Right atrium auricular region (tissue), 2 donors: Measurements from ENCODE around the gene TENT4B. TPM values are rescaled to one million over a fixed set of nuclear protein-coding genes. Genes with fewer than 3 reads are reported as not detected.

Source experiments
- DNase-seq: peaks from one replicate; pipeline ENCODE4 v3.0.0-alpha.2; 2019; ENCODE audit warnings: low spot score
- H3K27ac ChIP-seq, 2 donors: fragments of 200-600 bp; sonication (generic); 1 replicate in 1 of 2; 2 replicates in 1 of 2; pipeline ENCODE4 v1.5.1; 2016 to 2019
- H3K27me3 ChIP-seq, 2 donors: fragments of 200-600 bp; sonication (generic); one replicate each; pipeline versions ENCODE4 v1.5.1 to v1.6.0; 2017 to 2019
- H3K36me3 ChIP-seq: fragments of 200-600 bp; sonication (generic); one replicate; pipeline ENCODE4 v1.5.1; 2016
- H3K4me1 ChIP-seq, 2 donors: fragments of 200-600 bp; sonication (generic); one replicate each; pipeline versions ENCODE4 v1.5.1 to v1.6.0; 2017 to 2019
- H3K4me3 ChIP-seq, 2 donors: fragments of 200-600 bp; sonication (generic); 1 replicate in 1 of 2; 2 replicates in 1 of 2; pipeline ENCODE4 v1.5.1; 2017 to 2019; ENCODE audit warnings: mild to moderate bottlenecking in 1 of 2, moderate library complexity in 1 of 2
- H3K9me3 ChIP-seq, 2 donors: fragments of 200-600 bp; sonication (generic); one replicate each; pipeline ENCODE4 v1.5.1; 2019
- CTCF ChIP-seq, 2 donors: fragments of 200-600 bp; sonication (generic); IDR thresholded peaks; one replicate each; pipeline ENCODE4 v1.5.1; 2019; ENCODE audit warnings: antibody characterized with exemption in 2 of 2
- total RNA-seq, 2 donors: library from RNA; depleted of rRNA; stranded (reverse); fragments of >200 nt; gene quantifications; one replicate each; pipeline ENCODE4 v1.1.0, GENCODE V29; 2016

The TENT4B gene
- total RNA-seq, 2 donors from 2014 or later = 5.0 to 6.1 TPM

GRCh38 chr16:50252082-50252611 lies 99.0 kb downstream of the TENT4B start:
- Histone ChIP-seq H3K4me3 (no peak overlapping the region), H3K27me3 (no peaks in the 10 kb centered on the region), H3K36me3 (no peaks in the 10 kb centered on the region), H3K4me1 (no peaks in the 10 kb centered on the region), H3K27ac (no peak overlapping the region), H3K9me3 (no peaks in the 10 kb centered on the region)
- DNase-seq = peak; percentile 57
- TF ChIP-seq CTCF (IDR thresholded peaks at IDR 0.05) = no peak

- peak; percentile 63 for DNase-seq
- no peak overlapping the region for H3K4me3 ChIP-seq
- TF ChIP-seq CTCF (IDR thresholded peaks at IDR 0.05) = no peak
- peak overlapping the region in 1 of 2 donors; percentile 3 for H3K27ac ChIP-seq
- no peaks in the 10 kb centered on the region for H3K36me3 ChIP-seq
- H3K4me1 ChIP-seq = no peaks in the 10 kb centered on the region
- H3K27me3 ChIP-seq = no peaks in the 10 kb centered on the region
- H3K9me3 ChIP-seq = no peaks in the 10 kb centered on the region
Measured at GRCh38 chr16:50252874-50253513, 99.9 kb downstream of the TENT4B start.

- no peaks in the 10 kb centered on the region for H3K27me3 ChIP-seq
- H3K9me3 ChIP-seq = no peaks in the 10 kb centered on the region
- no peaks in the 10 kb centered on the region for H3K4me1 ChIP-seq
- H3K4me3 ChIP-seq = no peak overlapping the region
- no peaks in the 10 kb centered on the region for H3K36me3 ChIP-seq
- DNase-seq = peak; percentile 55
- TF ChIP-seq CTCF (IDR thresholded peaks at IDR 0.05) = no peak
- no peak overlapping the region for H3K27ac ChIP-seq
Measured at GRCh38 chr16:50253514-50253910, 100.4 kb downstream of the TENT4B start.

- H3K27ac ChIP-seq = no peak overlapping the region
Measured at GRCh38 chr16:50254072-50254471, 101.0 kb downstream of the TENT4B start.

GRCh38 chr16:50255538-50255937 lies 102.4 kb downstream of the TENT4B start:
- no peak for TF ChIP-seq CTCF (IDR thresholded peaks at IDR 0.05)
- Histone ChIP-seq H3K4me3 (no peak overlapping the region), H3K4me1 (peaks cover 0 to 8% of the 10 kb centered on the region in 2 donors), H3K27ac (no peak overlapping the region), H3K9me3 (no peaks in the 10 kb centered on the region), H3K36me3 (no peaks in the 10 kb centered on the region), H3K27me3 (no peaks in the 10 kb centered on the region)
- no peak for DNase-seq

More at GRCh38 chr16:50254072-50254471, 101.0 kb downstream of the TENT4B start:
- Histone ChIP-seq H3K9me3 (no peaks in the 10 kb centered on the region), H3K4me1 (no peaks in the 10 kb centered on the region), H3K36me3 (no peaks in the 10 kb centered on the region), H3K27me3 (no peaks in the 10 kb centered on the region), H3K4me3 (no peak overlapping the region)
- no peak for DNase-seq
- no peak for TF ChIP-seq CTCF (IDR thresholded peaks at IDR 0.05)

GRCh38 chr16:50256604-50257003 lies 103.5 kb downstream of the TENT4B start:
- no peaks in the 10 kb centered on the region for H3K36me3 ChIP-seq
- no peaks in the 10 kb centered on the region for H3K27me3 ChIP-seq
- no peaks in the 10 kb centered on the region for H3K9me3 ChIP-seq
- peaks cover 0 to 12% of the 10 kb centered on the region in 2 donors for H3K4me1 ChIP-seq
- no peak for DNase-seq
- no peak overlapping the region for H3K4me3 ChIP-seq
- H3K27ac ChIP-seq = no peak overlapping the region
- TF ChIP-seq CTCF (IDR thresholded peaks at IDR 0.05) = no peak
